B cell (primary cell): ENCODE data around the gene ETV6. TPM values are rescaled to one million over a fixed set of nuclear protein-coding genes. Genes with fewer than 3 reads are reported as not detected.

Source experiments
- ATAC-seq: fragments of 200-7000 bp; cut with Tn5 transposase; one replicate; pipeline ENCODE4 v1.10.0; 2021; ENCODE audit warnings: low read depth, mild to moderate bottlenecking, moderate number of reproducible peaks, moderate library complexity
- CTCF ChIA-PET: fragments of 350-600 bp; sonication (Branson Sonifier 250); formaldehyde crosslinking; loops from one replicate; lab custom pipeline; 2021; ENCODE audit warnings: antibody characterized with exemption, inconsistent platforms; lab: Charles Lee
- POLR2A ChIA-PET: fragments of 350-600 bp; sonication (Branson Sonifier 250); formaldehyde crosslinking; loops from one replicate; lab custom pipeline; 2021; ENCODE audit warnings: antibody characterized with exemption; lab: Charles Lee
- DNase-seq: peaks from one replicate; pipeline ENCODE4 v3.0.0; 2013
- H2AFZ ChIP-seq: 2 replicates; pipeline ENCODE4 v1.6.1; 2012; ENCODE audit warnings: mild to moderate bottlenecking, low read depth, low read length; ENCODE audit not compliant: insufficient read depth, poor library complexity, severe bottlenecking
- H3K27ac ChIP-seq, 2 donors: 1 replicate in 1 of 2; 2 replicates in 1 of 2; pipeline ENCODE4 v1.5.1; 2012 to 2013; ENCODE audit warnings: low read length in 2 of 2, mild to moderate bottlenecking in 2 of 2, moderate library complexity in 1 of 2
- H3K27me3 ChIP-seq, 4 experiments: fragments of 200-600 bp in 1 of 4; sonication (generic) in 1 of 4; replicated peaks in 1 of 4; 1 replicate in 2 of 4; 2 replicates in 2 of 4; pipeline versions ENCODE4 v1.6.1 to v1.7.0; 2013 to 2016; ENCODE audit warnings: low read length in 3 of 4, mild to moderate bottlenecking in 2 of 4, mixed read lengths in 1 of 4, moderate library complexity in 1 of 4; ENCODE audit not compliant: insufficient read depth in 4 of 4, control insufficient read depth in 3 of 4; ENCODE audit errors: control extremely low read depth in 1 of 4
- H3K36me3 ChIP-seq, 2 experiments: replicated peaks in 1 of 2; 1 replicate in 1 of 2; 2 replicates in 1 of 2; pipeline versions ENCODE4 v1.6.1 to v1.7.1; 2013; ENCODE audit warnings: low read length in 1 of 2; ENCODE audit not compliant: insufficient read depth in 2 of 2, control insufficient read depth in 1 of 2; ENCODE audit errors: control extremely low read depth in 1 of 2, extremely low read depth in 1 of 2
- H3K4me1 ChIP-seq, 2 donors: fragments of 200-600 bp in 1 of 2; sonication (generic) in 1 of 2; 1 replicate in 1 of 2; 2 replicates in 1 of 2; pipeline versions ENCODE4 v1.5.1 to v1.6.1; 2013 to 2017; ENCODE audit warnings: low read length in 2 of 2; ENCODE audit not compliant: control insufficient read depth in 2 of 2, insufficient read depth in 2 of 2
- H3K4me2 ChIP-seq: replicated peaks from 2 replicates; pipeline ENCODE3; 2012; ENCODE audit warnings: mild to moderate bottlenecking, low read depth, low read length; ENCODE audit not compliant: poor library complexity, severe bottlenecking
- H3K4me3 ChIP-seq, 5 experiments: fragments of 200-600 bp in 1 of 5; sonication (generic) in 1 of 5; 1 replicate in 3 of 5; 2 replicates in 2 of 5; pipeline versions ENCODE4 v1.5.1 to v1.7.0; 2011 to 2016; ENCODE audit warnings: low read length in 4 of 5, mild to moderate bottlenecking in 4 of 5, low read depth in 2 of 5, control low read depth in 1 of 5, moderate library complexity in 1 of 5; ENCODE audit not compliant: insufficient read depth in 1 of 5; ENCODE audit errors: control extremely low read depth in 1 of 5, extremely low read depth in 1 of 5
- H3K79me2 ChIP-seq: fragments of 200-600 bp; sonication (generic); one replicate; pipeline ENCODE4 v1.6.0; 2016; ENCODE audit warnings: low read length; ENCODE audit not compliant: control insufficient read depth, insufficient read depth
- H3K9ac ChIP-seq: fragments of 200-600 bp; sonication (generic); 2 replicates; pipeline ENCODE4 v1.6.1; 2017; ENCODE audit warnings: mild to moderate bottlenecking, low read length, moderate library complexity
- H3K9me3 ChIP-seq, 3 donors: one replicate each; pipeline versions ENCODE4 v1.6.1 to v1.7.1; 2013; ENCODE audit warnings: low read length in 2 of 3; ENCODE audit not compliant: control insufficient read depth in 2 of 3, insufficient read depth in 1 of 3; ENCODE audit errors: control extremely low read depth in 1 of 3
- H4K20me1 ChIP-seq: 2 replicates; pipeline ENCODE4 v1.6.0; 2012; ENCODE audit warnings: mild to moderate bottlenecking, low read length; ENCODE audit not compliant: insufficient read depth, control insufficient read depth, poor library complexity, severe bottlenecking
- H3K27ac Mint-ChIP-seq: one replicate; pipeline ENCODE4 v1.8.0; 2021; ENCODE audit warnings: mixed read lengths
- H3K27me3 Mint-ChIP-seq: one replicate; pipeline ENCODE4 v1.8.0; 2021; ENCODE audit warnings: mixed read lengths
- H3K4me1 Mint-ChIP-seq: one replicate; pipeline ENCODE4 v1.8.0; 2021; ENCODE audit warnings: mixed read lengths
- H3K4me3 Mint-ChIP-seq: one replicate; pipeline ENCODE4 v1.8.0; 2021; ENCODE audit warnings: mixed read lengths
- H3K9me3 Mint-ChIP-seq: one replicate; pipeline ENCODE4 v1.8.0; 2022; ENCODE audit warnings: mixed read lengths; ENCODE audit not compliant: insufficient read depth
- CTCF ChIP-seq: fragments of 200-600 bp; IDR thresholded peaks from one replicate; pipeline ENCODE4 v1.8.0; 2022; ENCODE audit warnings: antibody characterized with exemption, mild to moderate bottlenecking
- EZH2 ChIP-seq: IDR thresholded peaks from 2 replicates; pipeline ENCODE4 v1.6.1; 2012; ENCODE audit warnings: borderline replicate concordance, low read depth, mild to moderate bottlenecking, moderate library complexity, low read length; ENCODE audit not compliant: insufficient read depth, poor library complexity, severe bottlenecking
- WGBS: methylation state at CpG from one replicate; pipeline ENCODE4 v1.1.5; 2013; ENCODE audit warnings: missing lambda C conversion rate; ENCODE audit not compliant: insufficient coverage; 5-methylcytosine and 5-hydroxymethylcytosine counted together
- intact Hi-C: fragments of 100-400 bp; cut with micrococcal nuclease; formaldehyde crosslinking; loops from one replicate; pipeline ENCODE4 v1.10.0; 2022
- polyA plus RNA-seq: library from polyadenylated mRNA; depleted of rRNA; stranded (reverse); fragments of >200 nt; gene quantifications from 2 replicates; pipeline ENCODE4 v1.2.3, GENCODE V29; 2012
- total RNA-seq, 2 donors: library from RNA; stranded (reverse); fragments of 120-200 nt in 1 of 2; gene quantifications; 1 replicate in 1 of 2; 2 replicates in 1 of 2; pipeline versions ENCODE4 v1.2.3 to v1.2.4, GENCODE V29; 2013 to 2022

ETV6 gene
- total and polyA plus RNA-seq, 2 donors (not counting 1 experiment from before 2014, with no cell fraction given), result 17.4 to 123 TPM

- Histone ChIP-seq H3K4me2 (no peak overlapping the region), H2AFZ (no peak overlapping the region), H3K4me3 (no peak overlapping the region), H3K9ac (no peak overlapping the region), H4K20me1 (peaks cover 39% of the 10 kb centered on the region), H3K27me3 (no peaks in the 10 kb centered on the region), H3K36me3 (peaks cover 1 to 12% of the 10 kb centered on the region in 2 experiments), H3K9me3 (no peaks in the 10 kb centered on the region), H3K4me1 (peaks cover 3 to 17% of the 10 kb centered on the region in 2 donors), H3K79me2 (peaks cover 90% of the 10 kb centered on the region), H3K27ac (no peak overlapping the region)
- Mint-ChIP-seq H3K27me3 (no peaks in the 10 kb centered on the region), H3K9me3 (no peaks in the 10 kb centered on the region), H3K4me3 (no peak overlapping the region), H3K4me1 (peaks cover 63% of the 10 kb centered on the region), H3K27ac (no peak overlapping the region)
- intact Hi-C loops, result no loop called here
- no peak for TF ChIP-seq EZH2
- TF ChIP-seq CTCF, result no peak
- WGBS, result 100% methylated on average over 3 of the region's 6 CpGs
- ChIA-PET CTCF (no interaction called here), POLR2A (no interaction called here)
- no peak for ATAC-seq
- DNase-seq, result no peak
Observed at GRCh38 chr12:11718768-11719253, 69.3 kb downstream of the ETV6 start.

- no peak overlapping the region for H3K27ac ChIP-seq
- TF ChIP-seq CTCF, result no peak
- no peak for TF ChIP-seq EZH2
- ATAC-seq (no peak), DNase-seq (no peak)
- no peak overlapping the region for H3K4me3 Mint-ChIP-seq
- H3K79me2 ChIP-seq, result peaks cover 90% of the 10 kb centered on the region
- H3K9me3 Mint-ChIP-seq, result no peaks in the 10 kb centered on the region
- no peaks in the 10 kb centered on the region for H3K9me3 ChIP-seq
- no peak overlapping the region for H3K4me3 ChIP-seq
- H3K4me2 ChIP-seq, result no peak overlapping the region
- 35% methylated on average over 7 of the region's 10 CpGs for WGBS
- peaks cover 66% of the 10 kb centered on the region for H3K4me1 Mint-ChIP-seq
- peaks cover 12 to 26% of the 10 kb centered on the region in 2 donors for H3K4me1 ChIP-seq
- CTCF ChIA-PET, result no interaction called here
- peaks cover 1 to 11% of the 10 kb centered on the region in 2 experiments for H3K36me3 ChIP-seq
- H4K20me1 ChIP-seq, result peaks cover 38% of the 10 kb centered on the region
- no peaks in the 10 kb centered on the region for H3K27me3 Mint-ChIP-seq
- intact Hi-C loops, result loop anchor here (5.0 kb wide), 1 partner anchor 37 kb away; no protein-coding TSS in a partner anchor
- H3K27me3 ChIP-seq, result no peaks in the 10 kb centered on the region
- H3K27ac Mint-ChIP-seq, result no peak overlapping the region
- POLR2A ChIA-PET, result no interaction called here
- no peak overlapping the region for H2AFZ ChIP-seq
- no peak overlapping the region for H3K9ac ChIP-seq
Observed at GRCh38 chr12:11719678-11720099, 70.2 kb downstream of the ETV6 start.
